ENCODE data around the gene NUP43. TPM values are rescaled to one million over a fixed set of nuclear protein-coding genes. Genes with fewer than 3 reads are reported as not detected.

NUP43 gene
- total and polyA plus RNA-seq, 2 of the 13 experiments (the other 11 are each of a cell fraction or from before 2014, with no cell fraction given), result 38.9 to 85.1 TPM

GRCh38 chr6:149749594-149750135 lies 3.3 kb upstream of the NUP43 start, which contains the start of gene PCMT1 (continued):
- TF ChIP-seq TFAP4 (IDR thresholded peaks at IDR 0.05; ENCODE audit: borderline replicate concordance, low read depth), result no peak
- peak; percentile 68; the same call in 1 of the 2 replicates for TF ChIP-seq MAX (IDR thresholded peaks at IDR 0.05)
- no peak for TF ChIP-seq ATF2 (CRISPR knock-in tag; IDR thresholded peaks at IDR 0.05)
- no peak; the same call in 1 of the 2 replicates for TF ChIP-seq RELA (CRISPR knock-in tag; IDR thresholded peaks at IDR 0.05)
- TF ChIP-seq MAFF (IDR thresholded peaks at IDR 0.05; ENCODE audit: low read depth, low read length), result no peak
- TF ChIP-seq ZNF407 (CRISPR knock-in tag; IDR thresholded peaks at IDR 0.05; ENCODE audit: not compliant biosample characterization), result peak; percentile 81
- no peak for TF ChIP-seq ZNF326 (CRISPR knock-in tag; IDR thresholded peaks at IDR 0.05; ENCODE audit: borderline replicate concordance)
- peak; percentile 69; the same call in 1 of the 2 replicates for TF ChIP-seq ZNF367 (CRISPR knock-in tag; IDR thresholded peaks at IDR 0.05; ENCODE audit: borderline replicate concordance)
- peak; percentile 52 for TF ChIP-seq DR1 (CRISPR knock-in tag; IDR thresholded peaks at IDR 0.05)
- TF ChIP-seq ZNF343 (CRISPR knock-in tag; IDR thresholded peaks at IDR 0.05), result peak; percentile 82; the same call in 1 of the 2 replicates
- no peak; the same call in 1 of the 2 replicates for TF ChIP-seq XBP1 (CRISPR knock-in tag; IDR thresholded peaks at IDR 0.05)
- TF ChIP-seq CENPT (CRISPR knock-in tag; IDR thresholded peaks at IDR 0.05; ENCODE audit: low read depth), result peak; percentile 81; the same call in 1 of the 2 replicates
- no peak for TF ChIP-seq ZNF615 (CRISPR knock-in tag; IDR thresholded peaks at IDR 0.05; ENCODE audit: borderline replicate concordance)
- TF ChIP-seq ZNF644 (CRISPR knock-in tag; IDR thresholded peaks at IDR 0.05; ENCODE audit: low read depth), result no peak
- no peak for TF ChIP-seq ZBTB21 (CRISPR knock-in tag; IDR thresholded peaks at IDR 0.05)
- TF ChIP-seq THAP7 (CRISPR knock-in tag; IDR thresholded peaks at IDR 0.05), result peak; percentile 32; the same call in 1 of the 2 replicates
- no peak for TF ChIP-seq ZNF460 (CRISPR knock-in tag; IDR thresholded peaks at IDR 0.05; ENCODE audit: borderline replicate concordance)

Measured in HepG2 (cell line).